ENCODE measurements around the gene PRR9.

DNA sequence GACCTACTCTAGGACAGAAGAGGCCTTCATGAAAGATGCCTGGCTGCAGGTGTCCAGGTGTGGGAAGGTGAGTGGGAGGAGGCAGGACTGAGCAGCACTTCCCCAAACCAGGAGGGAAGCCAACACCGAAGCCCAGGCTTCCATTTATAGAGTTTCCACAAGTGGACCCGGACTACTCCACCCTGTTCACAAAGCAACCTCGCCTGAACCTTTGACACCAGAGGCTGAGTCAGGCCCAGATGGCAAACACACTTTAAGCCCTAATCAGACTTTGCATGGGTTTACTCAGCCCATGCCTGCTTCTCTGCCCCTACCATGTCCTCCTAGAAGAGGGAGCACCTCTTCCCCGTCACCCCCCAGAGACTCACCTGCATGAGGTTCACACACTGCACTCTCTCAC, 14.0 kb downstream of the PRR9 start:
- TF ChIP-seq EP300 (IDR thresholded peaks at IDR 0.05) (no peak), POLR2A (IDR thresholded peaks at IDR 0.05) (no peak)
- TF ChIP-seq, protein P1, sequence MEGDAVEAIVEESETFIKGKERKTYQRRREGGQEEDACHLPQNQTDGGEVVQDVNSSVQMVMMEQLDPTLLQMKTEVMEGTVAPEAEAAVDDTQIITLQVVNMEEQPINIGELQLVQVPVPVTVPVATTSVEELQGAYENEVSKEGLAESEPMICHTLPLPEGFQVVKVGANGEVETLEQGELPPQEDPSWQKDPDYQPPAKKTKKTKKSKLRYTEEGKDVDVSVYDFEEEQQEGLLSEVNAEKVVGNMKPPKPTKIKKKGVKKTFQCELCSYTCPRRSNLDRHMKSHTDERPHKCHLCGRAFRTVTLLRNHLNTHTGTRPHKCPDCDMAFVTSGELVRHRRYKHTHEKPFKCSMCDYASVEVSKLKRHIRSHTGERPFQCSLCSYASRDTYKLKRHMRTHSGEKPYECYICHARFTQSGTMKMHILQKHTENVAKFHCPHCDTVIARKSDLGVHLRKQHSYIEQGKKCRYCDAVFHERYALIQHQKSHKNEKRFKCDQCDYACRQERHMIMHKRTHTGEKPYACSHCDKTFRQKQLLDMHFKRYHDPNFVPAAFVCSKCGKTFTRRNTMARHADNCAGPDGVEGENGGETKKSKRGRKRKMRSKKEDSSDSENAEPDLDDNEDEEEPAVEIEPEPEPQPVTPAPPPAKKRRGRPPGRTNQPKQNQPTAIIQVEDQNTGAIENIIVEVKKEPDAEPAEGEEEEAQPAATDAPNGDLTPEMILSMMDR (IDR thresholded peaks at IDR 0.05) = no peak

All from suprapubic skin (tissue), 3 donors.